Measurements from ENCODE around the gene EDRF1. TPM values are rescaled to one million over a fixed set of nuclear protein-coding genes. Genes with fewer than 3 reads are reported as not detected.

Gene EDRF1
- total and polyA plus RNA-seq, 2 experiments from 2014 or later = 25.0 to 48.8 TPM

- no peaks in the 10 kb centered on the region for H3K4me1 Mint-ChIP-seq
- no peaks in the 10 kb centered on the region for H3K27me3 Mint-ChIP-seq (ENCODE audit: insufficient read depth, low read depth, poor library complexity)
- Histone ChIP-seq H3K27ac (ENCODE audit: low read depth) (no peak overlapping the region), H3K79me2 (replicated peaks; ENCODE audit: insufficient read depth) (peaks cover 5% of the 10 kb centered on the region; the same call in 1 of the 2 replicates), H4K20me1 (replicated peaks; ENCODE audit: insufficient read depth) (peaks cover 12% of the 10 kb centered on the region), H3F3A (replicated peaks; ENCODE audit: low read depth) (no peaks in the 10 kb centered on the region), H2AFZ (no peak overlapping the region), H3K9me2 (ENCODE audit: insufficient read depth) (no peaks in the 10 kb centered on the region), H3K27me3 (ENCODE audit: insufficient read depth) (no peaks in the 10 kb centered on the region), H3K36me3 (ENCODE audit: insufficient read depth) (peaks cover 65% of the 10 kb centered on the region), H3K4me1 (ENCODE audit: insufficient read depth) (no peaks in the 10 kb centered on the region), H3K4me2 (no peak overlapping the region), H3K4me3 (no peak overlapping the region)
- no peak overlapping the region for H3K27ac Mint-ChIP-seq
- H3K4me3 Mint-ChIP-seq = no peak overlapping the region
- TF ChIP-seq JUNB (IDR thresholded peaks at IDR 0.05; ENCODE audit: unreplicated experiment) (no peak), ETS1 (IDR thresholded peaks at IDR 0.05) (no peak), CREB1 (CRISPR knock-in tag; IDR thresholded peaks at IDR 0.05; ENCODE audit: low read depth) (no peak), REST (IDR thresholded peaks at IDR 0.05; ENCODE audit: unreplicated experiment) (no peak), ZNF462 (CRISPR knock-in tag; IDR thresholded peaks at IDR 0.05) (no peak), NANOG (IDR thresholded peaks at IDR 0.05; ENCODE audit: borderline replicate concordance) (no peak), CTCF (conservative IDR thresholded peaks at IDR 0.05; ENCODE audit: low read depth in 2 of 2) (no peak), STAT1 (IDR thresholded peaks at IDR 0.05; ENCODE audit: unreplicated experiment) (no peak), POLR2AphosphoS5 (IDR thresholded peaks at IDR 0.05; ENCODE audit: low read depth) (no peak), ZNF331 (CRISPR knock-in tag; IDR thresholded peaks at IDR 0.05; ENCODE audit: low read depth) (no peak), EZH2phosphoT487 (IDR thresholded peaks at IDR 0.05; ENCODE audit: unreplicated experiment) (no peak), ZNF114 (CRISPR knock-in tag; IDR thresholded peaks at IDR 0.05) (no peak), EZH2 (IDR thresholded peaks at IDR 0.05; ENCODE audit: low read depth, unreplicated experiment) (no peak)
- no peak for ATAC-seq
- no peak for DNase-seq (ENCODE audit: low spot score)
- peaks cover 89% of the 10 kb centered on the region for H3K36me3 Mint-ChIP-seq (ENCODE audit: low read depth)
- no peaks in the 10 kb centered on the region for H3K9me3 Mint-ChIP-seq
These were observed 14.6 kb downstream of the EDRF1 start for GRCh38 chr10:125734148-125734547.

Data from GM23338 (cell line).